ENCODE data around the gene ATG9B. TPM values are rescaled to one million over a fixed set of nuclear protein-coding genes. Genes with fewer than 3 reads are reported as not detected.

ATG9B gene
- total and polyA plus RNA-seq, 4 donors = 2.3 to 21.3 (median 12.1) TPM

DNA sequence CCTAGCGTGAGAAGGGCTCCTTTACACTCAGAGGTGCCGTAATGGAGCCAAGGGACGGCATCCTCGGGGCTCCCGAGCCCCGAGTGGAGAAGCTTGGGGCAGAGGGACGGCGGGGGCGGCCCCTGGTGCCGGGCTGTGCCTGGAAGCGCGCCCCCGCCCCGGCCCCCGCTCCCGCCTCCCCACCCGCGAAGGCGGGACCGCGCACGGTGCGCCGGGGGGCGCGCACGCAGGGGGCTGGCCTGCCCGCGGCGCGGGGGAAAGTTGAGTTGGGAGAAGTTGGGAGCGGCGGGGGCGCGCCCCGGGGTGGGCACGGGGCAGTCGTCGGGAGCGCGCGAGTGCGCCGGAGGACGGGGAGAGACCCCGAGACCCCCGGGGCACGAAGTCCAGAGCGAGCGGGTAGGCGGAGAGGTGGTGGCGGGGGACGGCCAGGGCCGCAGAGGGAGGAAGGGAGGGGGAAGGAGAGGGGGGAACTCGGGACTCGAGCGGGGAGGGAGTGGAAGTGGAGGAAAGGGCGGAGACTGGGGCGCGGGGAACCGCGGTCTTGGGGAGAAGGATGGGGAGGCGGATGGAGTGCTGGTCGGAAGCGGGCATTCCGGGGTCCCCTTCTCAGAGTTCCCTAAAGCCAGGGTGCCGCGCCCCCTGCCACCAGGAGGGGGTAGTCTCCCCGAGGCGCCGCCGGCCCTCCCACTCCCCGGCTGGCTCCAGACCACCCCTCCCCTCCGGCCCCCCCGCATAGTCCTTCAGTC is 35.2 kb upstream of the ATG9B start, which contains the start of gene SLC4A2:
SLC4A2 (plus strand) TSS at position 223 of the 746 bp plus-strand sequence. CDS start 2,399 bp downstream, outside the sequence.
- H3K27ac ChIP-seq (ENCODE audit: low read depth, low read length) = peak within 1 kb of the TSS; percentile 99
- WGBS (ENCODE audit: insufficient coverage) = 0% methylated on average over 71 of the region's 75 CpGs

DNA sequence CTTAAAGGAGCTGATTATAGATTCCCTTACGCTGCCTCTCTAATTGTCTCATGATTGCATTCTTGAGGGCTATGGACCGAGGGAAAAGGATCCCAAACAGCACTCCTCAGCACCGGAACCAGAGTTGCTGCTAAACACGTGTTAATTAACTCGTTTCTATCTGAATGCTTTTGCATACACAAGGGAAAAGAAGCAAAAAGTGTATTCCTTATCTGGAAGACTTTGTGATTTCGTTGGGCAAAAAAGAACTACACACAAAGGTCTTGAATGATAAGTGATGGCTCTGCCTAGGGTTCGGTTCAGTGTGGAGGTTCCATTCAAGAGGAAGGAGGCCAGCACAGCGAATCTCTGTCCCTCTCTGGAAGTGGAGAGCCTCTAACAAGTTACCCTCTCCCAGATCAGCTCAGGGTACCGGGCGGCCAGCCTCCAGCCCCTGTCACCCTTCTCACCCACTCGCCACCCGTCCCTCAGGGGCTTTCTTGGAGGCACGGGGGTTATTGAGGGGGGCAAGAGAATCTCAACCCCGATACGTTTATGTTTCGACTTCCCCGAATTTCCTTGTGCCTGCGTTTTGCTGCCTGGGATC is 34.6 kb upstream of the ATG9B start:
- peak overlapping the region; percentile 99 for H3K27ac ChIP-seq (ENCODE audit: low read depth, low read length)

More for the DNA sequence above, 35.2 kb upstream of the ATG9B start, which contains the start of gene SLC4A2:
- H3K4me3 ChIP-seq (ENCODE audit: low read depth, low read length) = peak within 1 kb of the TSS; percentile 82
- DNase-seq (ENCODE audit: low read depth in 4 of 6, low spot score in 6 of 6) = peak in 3 of 6 donors; percentile 69 to 94 (median 84)
- H3K36me3 ChIP-seq (ENCODE audit: control insufficient read depth, insufficient read depth, low read length) = peaks cover 31% of the 10 kb centered on the region
- no peaks in the 10 kb centered on the region for H3K9me3 ChIP-seq (ENCODE audit: control insufficient read depth, insufficient read depth, low read length)
- peaks cover 2% of the 10 kb centered on the region for H3K27me3 ChIP-seq (ENCODE audit: control insufficient read depth, insufficient read depth, low read length)
- H3K4me1 ChIP-seq (ENCODE audit: control insufficient read depth, insufficient read depth, low read length) = peaks cover 71% of the 10 kb centered on the region

DNA sequence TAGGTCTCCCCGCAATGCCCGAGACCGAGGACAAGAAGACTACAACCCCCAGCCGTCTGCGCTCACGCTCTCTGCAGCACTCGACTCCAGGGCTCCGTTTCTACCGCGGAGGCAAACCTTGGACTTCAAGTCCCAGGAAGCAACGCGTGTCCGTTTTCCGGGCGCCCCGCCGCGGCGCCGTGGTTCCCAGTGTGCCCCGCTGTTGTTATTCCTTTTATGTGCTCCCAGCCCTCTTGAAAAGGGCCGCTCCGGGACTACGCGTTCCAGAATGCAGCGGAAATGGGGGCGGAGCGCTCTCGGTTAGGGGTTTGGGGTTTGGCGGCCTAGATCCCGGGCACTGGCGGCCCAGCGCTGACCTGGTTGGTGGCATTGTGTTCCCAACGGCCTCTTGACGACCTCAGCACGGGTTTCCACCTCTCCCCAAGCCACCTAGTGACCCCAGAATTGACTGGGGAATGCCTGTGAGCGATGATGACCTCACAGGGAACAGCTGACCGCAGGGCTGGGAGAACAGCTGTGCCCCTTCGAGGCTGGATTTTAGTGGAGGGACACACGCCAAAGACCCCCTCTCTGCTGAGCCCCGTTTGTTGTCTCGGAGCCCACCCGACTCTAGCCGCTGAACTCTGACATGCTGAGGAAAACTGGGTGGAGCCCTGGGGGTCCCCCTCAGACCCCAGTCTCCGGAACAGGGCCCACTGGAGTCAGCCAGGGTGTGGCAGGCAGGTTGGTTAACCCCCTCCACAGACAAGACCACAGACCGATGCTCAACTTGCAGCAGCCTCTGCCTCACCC is 33.9 kb upstream of the ATG9B start:
- H3K4me3 ChIP-seq (ENCODE audit: low read depth, low read length) = peak overlapping the region; percentile 82
- peaks cover 68% of the 10 kb centered on the region for H3K4me1 ChIP-seq (ENCODE audit: control insufficient read depth, insufficient read depth, low read length)
- peak; percentile 96 to 100 (median 98) for DNase-seq (ENCODE audit: low read depth in 4 of 6, low spot score in 6 of 6)
- H3K27ac ChIP-seq (ENCODE audit: low read depth, low read length) = peak overlapping the region; percentile 99
- WGBS (ENCODE audit: insufficient coverage) = under 1% methylated on average over 39 of the region's 46 CpGs
- peaks cover 2% of the 10 kb centered on the region for H3K27me3 ChIP-seq (ENCODE audit: control insufficient read depth, insufficient read depth, low read length)
- no peaks in the 10 kb centered on the region for H3K9me3 ChIP-seq (ENCODE audit: control insufficient read depth, insufficient read depth, low read length)
- H3K36me3 ChIP-seq (ENCODE audit: control insufficient read depth, insufficient read depth, low read length) = peaks cover 38% of the 10 kb centered on the region

More for the DNA sequence above, 34.6 kb upstream of the ATG9B start:
- H3K4me1 ChIP-seq (ENCODE audit: control insufficient read depth, insufficient read depth, low read length) = peaks cover 71% of the 10 kb centered on the region
- H3K27me3 ChIP-seq (ENCODE audit: control insufficient read depth, insufficient read depth, low read length) = peaks cover 2% of the 10 kb centered on the region
- H3K9me3 ChIP-seq (ENCODE audit: control insufficient read depth, insufficient read depth, low read length) = no peaks in the 10 kb centered on the region
- peak in 3 of 6 donors; percentile 29 to 79 (median 60) for DNase-seq (ENCODE audit: low read depth in 4 of 6, low spot score in 6 of 6)
- 2% methylated on average over 12 of the region's 18 CpGs for WGBS (ENCODE audit: insufficient coverage)
- H3K4me3 ChIP-seq (ENCODE audit: low read depth, low read length) = peak overlapping the region; percentile 82
- peaks cover 31% of the 10 kb centered on the region for H3K36me3 ChIP-seq (ENCODE audit: control insufficient read depth, insufficient read depth, low read length)

DNA sequence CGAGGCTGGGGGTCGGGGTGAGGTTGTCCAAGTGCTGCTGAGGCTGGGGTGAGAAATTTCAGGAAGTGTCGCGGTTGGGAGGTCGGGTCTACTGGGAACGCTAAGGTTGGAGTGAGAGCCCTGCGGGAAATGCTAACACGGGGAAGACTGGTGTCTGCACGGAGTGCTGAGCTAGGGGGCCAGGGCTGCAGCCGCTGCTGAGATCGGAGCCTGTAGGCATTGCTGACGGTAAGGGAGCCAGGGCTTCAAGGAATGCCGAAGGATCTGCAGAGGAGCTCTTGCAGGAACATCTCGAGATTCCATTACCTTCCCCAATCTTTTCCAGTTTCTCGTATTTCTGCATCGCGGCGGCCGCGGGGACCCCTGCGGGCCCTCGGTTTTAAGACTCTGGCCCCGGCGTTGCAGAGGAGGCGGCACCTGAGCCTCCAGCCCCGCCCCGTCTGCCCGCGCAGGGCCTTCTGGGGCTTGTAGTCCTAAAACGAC is 33.3 kb upstream of the ATG9B start, which contains the start of gene CDK5:
CDK5 (minus strand) TSS at position 392 of the 483 bp plus-strand sequence; CDS start at position 343, 49 bp downstream.
- H3K9me3 ChIP-seq (ENCODE audit: control insufficient read depth, insufficient read depth, low read length) = no peaks in the 10 kb centered on the region
- H3K36me3 ChIP-seq (ENCODE audit: control insufficient read depth, insufficient read depth, low read length) = peaks cover 37% of the 10 kb centered on the region
- DNase-seq (ENCODE audit: low read depth in 4 of 6, low spot score in 6 of 6) = no peak
- H3K27me3 ChIP-seq (ENCODE audit: control insufficient read depth, insufficient read depth, low read length) = peaks cover 2% of the 10 kb centered on the region
- WGBS (ENCODE audit: insufficient coverage) = under 1% methylated on average over 30 of the region's 30 CpGs
- peaks cover 64% of the 10 kb centered on the region for H3K4me1 ChIP-seq (ENCODE audit: control insufficient read depth, insufficient read depth, low read length)
- peak within 1 kb of the TSS; percentile 82 for H3K4me3 ChIP-seq (ENCODE audit: low read depth, low read length)
- peak within 1 kb of the TSS; percentile 99 for H3K27ac ChIP-seq (ENCODE audit: low read depth, low read length)

DNA sequence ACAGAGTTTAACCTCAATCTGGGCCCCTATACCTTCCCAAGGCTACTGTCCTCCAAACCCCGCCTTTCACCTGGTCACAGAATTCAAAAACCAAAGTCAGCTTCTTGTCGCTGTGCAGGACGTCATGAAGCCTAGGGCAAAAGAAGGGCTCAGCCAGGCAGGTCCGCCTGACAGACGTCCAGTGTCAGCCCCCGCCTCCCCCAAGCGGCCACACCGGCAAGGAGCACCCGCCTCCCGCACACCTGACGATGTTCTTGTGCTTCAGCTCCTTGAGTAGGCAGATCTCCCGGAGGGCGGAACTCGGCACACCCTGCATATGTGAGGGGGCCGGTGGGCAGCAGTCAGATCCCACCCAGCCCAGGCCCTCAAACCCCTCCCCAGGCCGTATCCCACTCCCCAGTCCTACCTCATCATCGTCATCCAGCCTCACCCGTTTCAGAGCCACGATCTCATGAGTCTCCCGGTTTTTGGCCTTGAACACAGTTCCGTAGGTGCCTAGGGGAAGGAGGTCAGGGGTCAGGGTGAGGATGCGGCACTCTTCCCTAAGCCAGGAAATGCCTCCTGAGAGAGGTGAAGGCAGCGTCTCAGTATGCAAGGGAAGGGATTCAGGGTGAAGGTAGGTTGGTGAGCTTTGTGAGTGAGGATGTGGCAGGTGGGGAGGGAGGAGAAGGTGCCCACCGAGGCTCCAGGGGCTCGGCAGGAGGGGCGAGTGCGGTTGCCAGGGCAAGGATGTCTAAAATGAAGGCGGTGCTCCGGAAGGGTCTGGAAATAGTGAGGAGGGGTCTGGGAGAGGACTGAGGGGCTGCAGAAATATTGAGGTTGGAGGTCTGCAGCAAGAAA is 32.6 kb upstream of the ATG9B start:
- peaks cover 58% of the 10 kb centered on the region for H3K4me1 ChIP-seq (ENCODE audit: control insufficient read depth, insufficient read depth, low read length)
- no peaks in the 10 kb centered on the region for H3K9me3 ChIP-seq (ENCODE audit: control insufficient read depth, insufficient read depth, low read length)
- peaks cover 37% of the 10 kb centered on the region for H3K36me3 ChIP-seq (ENCODE audit: control insufficient read depth, insufficient read depth, low read length)
- peak overlapping the region; percentile 82 for H3K4me3 ChIP-seq (ENCODE audit: low read depth, low read length)
- H3K27me3 ChIP-seq (ENCODE audit: control insufficient read depth, insufficient read depth, low read length) = no peaks in the 10 kb centered on the region
- DNase-seq (ENCODE audit: low read depth in 4 of 6, low spot score in 6 of 6) = peak in 1 of 6 donors; percentile 32
- H3K27ac ChIP-seq (ENCODE audit: low read depth, low read length) = peak overlapping the region; percentile 67
- 16% methylated on average over 26 of the region's 29 CpGs for WGBS (ENCODE audit: insufficient coverage)

DNA sequence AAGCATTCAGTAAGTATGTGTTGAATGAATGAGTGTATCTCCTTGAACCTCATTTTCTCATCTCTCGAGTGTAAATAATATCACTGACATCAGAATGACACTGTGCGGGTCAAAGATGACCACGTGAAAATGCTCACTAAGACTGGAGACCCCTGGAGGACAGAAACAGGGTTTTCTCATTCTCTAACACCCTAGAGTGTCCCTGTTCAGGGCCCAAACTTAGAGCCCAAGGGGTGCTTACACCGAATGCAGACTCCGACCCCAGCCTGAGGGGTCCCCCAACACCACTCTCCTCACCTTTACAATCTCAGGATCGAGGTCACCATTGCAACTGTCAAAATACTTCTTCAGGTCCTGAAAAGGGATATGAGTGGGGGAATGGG is 32.0 kb upstream of the ATG9B start:
- H3K27ac ChIP-seq (ENCODE audit: low read depth, low read length) = no peak overlapping the region
- no peak overlapping the region for H3K4me3 ChIP-seq (ENCODE audit: low read depth, low read length)
- peaks cover 38% of the 10 kb centered on the region for H3K36me3 ChIP-seq (ENCODE audit: control insufficient read depth, insufficient read depth, low read length)
- H3K4me1 ChIP-seq (ENCODE audit: control insufficient read depth, insufficient read depth, low read length) = peaks cover 57% of the 10 kb centered on the region
- H3K9me3 ChIP-seq (ENCODE audit: control insufficient read depth, insufficient read depth, low read length) = no peaks in the 10 kb centered on the region
- H3K27me3 ChIP-seq (ENCODE audit: control insufficient read depth, insufficient read depth, low read length) = no peaks in the 10 kb centered on the region
- 82% methylated on average over 3 of the region's 6 CpGs for WGBS (ENCODE audit: insufficient coverage)
- no peak for DNase-seq (ENCODE audit: low read depth in 4 of 6, low spot score in 6 of 6)

DNA sequence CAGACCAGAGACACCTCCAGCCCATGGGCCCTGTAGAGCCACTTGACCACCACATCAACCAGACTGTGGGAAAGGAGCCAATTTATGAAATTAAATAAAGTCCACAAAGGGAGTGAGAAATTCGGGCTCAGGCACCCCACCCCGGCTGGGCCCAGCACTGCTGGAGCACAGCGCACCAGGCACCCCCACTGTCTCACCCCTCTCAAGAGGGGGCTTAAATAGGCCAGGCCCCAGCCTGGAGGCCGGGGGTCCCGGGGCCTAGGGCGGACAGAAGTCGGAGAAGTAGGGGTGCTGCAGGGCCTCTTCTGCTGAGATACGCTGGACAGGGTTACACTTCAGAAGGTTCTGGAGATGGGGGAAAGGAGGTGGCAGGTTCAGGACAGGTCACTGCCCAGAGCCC is 29.5 kb upstream of the ATG9B start:
- DNase-seq (ENCODE audit: low read depth in 4 of 6, low spot score in 6 of 6) = no peak
- H3K27ac ChIP-seq (ENCODE audit: low read depth, low read length) = no peak overlapping the region
- no peaks in the 10 kb centered on the region for H3K27me3 ChIP-seq (ENCODE audit: control insufficient read depth, insufficient read depth, low read length)
- peaks cover 46% of the 10 kb centered on the region for H3K4me1 ChIP-seq (ENCODE audit: control insufficient read depth, insufficient read depth, low read length)
- H3K4me3 ChIP-seq (ENCODE audit: low read depth, low read length) = no peak overlapping the region
- H3K9me3 ChIP-seq (ENCODE audit: control insufficient read depth, insufficient read depth, low read length) = no peaks in the 10 kb centered on the region
- peaks cover 47% of the 10 kb centered on the region for H3K36me3 ChIP-seq (ENCODE audit: control insufficient read depth, insufficient read depth, low read length)
- WGBS (ENCODE audit: insufficient coverage) = 100% methylated on average over 4 of the region's 8 CpGs

DNA sequence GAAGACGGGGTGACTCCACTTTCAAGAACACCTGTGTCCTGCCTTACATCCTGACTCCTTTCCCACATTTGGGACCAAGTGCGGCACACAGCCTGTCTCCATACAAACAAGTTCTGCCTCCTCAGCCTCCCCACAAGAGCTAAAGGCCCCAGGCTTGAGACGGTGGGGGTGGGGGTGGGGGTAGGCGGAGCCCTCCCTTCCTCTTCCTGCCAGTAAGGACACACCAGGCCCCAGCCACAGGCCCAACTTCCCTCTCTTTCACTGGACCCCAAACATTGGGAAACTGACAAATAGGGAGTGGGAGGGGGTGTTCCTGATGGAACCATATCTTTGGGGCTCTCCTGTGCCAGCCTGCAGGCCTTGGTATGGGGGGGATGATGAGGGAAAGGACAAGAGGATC is 28.8 kb upstream of the ATG9B start:
- WGBS (ENCODE audit: insufficient coverage) = 100% methylated on average over 1 of the region's 4 CpGs
- no peak overlapping the region for H3K27ac ChIP-seq (ENCODE audit: low read depth, low read length)
- no peak for DNase-seq (ENCODE audit: low read depth in 4 of 6, low spot score in 6 of 6)
- H3K4me3 ChIP-seq (ENCODE audit: low read depth, low read length) = no peak overlapping the region
- peaks cover 47% of the 10 kb centered on the region for H3K36me3 ChIP-seq (ENCODE audit: control insufficient read depth, insufficient read depth, low read length)
- H3K9me3 ChIP-seq (ENCODE audit: control insufficient read depth, insufficient read depth, low read length) = no peaks in the 10 kb centered on the region
- H3K27me3 ChIP-seq (ENCODE audit: control insufficient read depth, insufficient read depth, low read length) = no peaks in the 10 kb centered on the region
- H3K4me1 ChIP-seq (ENCODE audit: control insufficient read depth, insufficient read depth, low read length) = peaks cover 45% of the 10 kb centered on the region
